ENCODE data around the gene MRPS35. TPM values are rescaled to one million over a fixed set of nuclear protein-coding genes. Genes with fewer than 3 reads are reported as not detected.

MRPS35 gene
- total RNA-seq, 1 donor from 2014 or later = 30.0 TPM

- TF ChIP-seq CTCF (IDR thresholded peaks at IDR 0.05; ENCODE audit: unreplicated experiment) = no peak
- no peaks in the 10 kb centered on the region for H3K4me1 Mint-ChIP-seq (ENCODE audit: unreplicated experiment)
- no peaks in the 10 kb centered on the region for H3K27me3 Mint-ChIP-seq (ENCODE audit: unreplicated experiment)
- no peaks in the 10 kb centered on the region for H3K9me3 Mint-ChIP-seq (ENCODE audit: unreplicated experiment)
- H3K36me3 Mint-ChIP-seq (ENCODE audit: low read depth, unreplicated experiment) = no peaks in the 10 kb centered on the region
- no peak overlapping the region for H3K27ac Mint-ChIP-seq (ENCODE audit: unreplicated experiment)
- DNase-seq (ENCODE audit: low spot score) = no peak
- H3K4me3 Mint-ChIP-seq (ENCODE audit: unreplicated experiment) = no peak overlapping the region
Measured at GRCh38 chr12:27766587-27766986, 56.0 kb downstream of the MRPS35 start.

- Mint-ChIP-seq H3K4me1 (ENCODE audit: unreplicated experiment) (no peaks in the 10 kb centered on the region), H3K4me3 (ENCODE audit: unreplicated experiment) (no peak overlapping the region), H3K27me3 (ENCODE audit: unreplicated experiment) (no peaks in the 10 kb centered on the region), H3K27ac (ENCODE audit: unreplicated experiment) (no peak overlapping the region), H3K9me3 (ENCODE audit: unreplicated experiment) (no peaks in the 10 kb centered on the region), H3K36me3 (ENCODE audit: low read depth, unreplicated experiment) (no peaks in the 10 kb centered on the region)
- DNase-seq (ENCODE audit: low spot score) = no peak
- TF ChIP-seq CTCF (IDR thresholded peaks at IDR 0.05; ENCODE audit: unreplicated experiment) = no peak
Measured at GRCh38 chr12:27769142-27769673, 58.6 kb downstream of the MRPS35 start.

DNA sequence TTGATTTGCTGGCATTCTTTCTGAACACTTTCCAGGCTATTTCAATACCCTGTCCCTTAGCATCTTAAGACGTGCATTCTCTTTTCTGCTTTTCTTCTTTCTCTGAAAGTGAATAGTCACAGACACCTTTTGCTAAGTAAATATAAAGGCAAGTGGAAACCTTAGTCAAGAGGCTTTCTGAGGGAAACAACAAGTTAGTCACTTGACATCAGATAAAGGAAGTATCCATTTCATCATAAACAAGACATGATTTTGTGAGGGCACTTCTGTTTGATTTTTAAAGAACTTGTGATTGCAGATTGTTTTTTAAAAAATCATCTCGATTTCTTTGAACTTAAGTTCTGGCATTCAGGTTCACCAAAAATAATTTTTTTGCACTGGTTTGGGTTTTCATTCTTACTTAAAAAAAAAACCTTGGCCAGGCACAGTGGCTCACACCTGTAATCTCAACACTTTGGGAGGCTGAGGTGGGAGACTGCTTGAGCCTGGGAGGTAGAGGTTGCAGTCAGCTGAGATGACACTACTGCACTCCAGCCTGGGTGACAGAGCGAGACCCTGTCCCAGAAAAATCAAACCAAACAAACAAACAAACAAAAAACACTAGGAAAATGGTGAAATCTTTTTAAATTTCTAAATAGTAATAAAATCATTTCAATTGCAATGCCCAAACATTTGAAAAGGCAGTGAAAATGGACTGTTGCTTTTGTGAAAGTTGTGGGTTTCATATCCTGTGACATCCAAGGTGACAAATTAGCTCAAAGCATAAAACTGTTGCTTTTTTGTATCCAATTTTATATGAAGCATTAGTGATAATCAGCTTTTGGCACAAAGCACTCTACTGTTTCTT lies 61.1 kb downstream of the MRPS35 start:
- Mint-ChIP-seq H3K4me3 (ENCODE audit: unreplicated experiment) (no peak overlapping the region), H3K36me3 (ENCODE audit: low read depth, unreplicated experiment) (no peaks in the 10 kb centered on the region), H3K4me1 (ENCODE audit: unreplicated experiment) (no peaks in the 10 kb centered on the region), H3K27me3 (ENCODE audit: unreplicated experiment) (no peaks in the 10 kb centered on the region), H3K9me3 (ENCODE audit: unreplicated experiment) (no peaks in the 10 kb centered on the region), H3K27ac (ENCODE audit: unreplicated experiment) (no peak overlapping the region)
- TF ChIP-seq CTCF (IDR thresholded peaks at IDR 0.05; ENCODE audit: unreplicated experiment) = no peak
- DNase-seq (ENCODE audit: low spot score) = no peak

GRCh38 chr12:27772328-27773049 lies 61.9 kb downstream of the MRPS35 start:
- Mint-ChIP-seq H3K4me3 (ENCODE audit: unreplicated experiment) (no peak overlapping the region), H3K27me3 (ENCODE audit: unreplicated experiment) (no peaks in the 10 kb centered on the region), H3K4me1 (ENCODE audit: unreplicated experiment) (no peaks in the 10 kb centered on the region), H3K36me3 (ENCODE audit: low read depth, unreplicated experiment) (no peaks in the 10 kb centered on the region), H3K27ac (ENCODE audit: unreplicated experiment) (no peak overlapping the region), H3K9me3 (ENCODE audit: unreplicated experiment) (no peaks in the 10 kb centered on the region)
- DNase-seq (ENCODE audit: low spot score) = no peak
- no peak for TF ChIP-seq CTCF (IDR thresholded peaks at IDR 0.05; ENCODE audit: unreplicated experiment)
